NCI-H2196 (cell line): ENCODE results near the gene SOX6.

Source experiments
- DNase-seq: peaks from one replicate; lab custom pipeline; 2025; ENCODE audit not compliant: unreplicated experiment; lab: John Stamatoyannopoulos, UW

The SOX6 gene

GRCh38 chr11:16365581-16366228 lies 9.4 kb upstream of the SOX6 start:
- no peak for DNase-seq

- no peak for DNase-seq
Measured at GRCh38 chr11:16364254-16364653, 7.9 kb upstream of the SOX6 start.

GRCh38 chr11:16363706-16364105 lies 7.4 kb upstream of the SOX6 start:
- no peak for DNase-seq

GRCh38 chr11:16361108-16361865 lies 4.9 kb upstream of the SOX6 start:
- DNase-seq, result no peak

- no peak for DNase-seq
Measured at GRCh38 chr11:16359369-16359768, 3.0 kb upstream of the SOX6 start.

- DNase-seq, result no peak
Measured at GRCh38 chr11:16358726-16359125, 2.4 kb upstream of the SOX6 start.

- DNase-seq, result no peak
Measured at GRCh38 chr11:16357775-16358174, 1.4 kb upstream of the SOX6 start.

- DNase-seq, result no peak
Measured at GRCh38 chr11:16356761-16357393, 531 bp upstream of the SOX6 start.

GRCh38 chr11:16352707-16353106 lies 3.6 kb downstream of the SOX6 start:
- DNase-seq, result peak; percentile 26

GRCh38 chr11:16350125-16350524 lies 6.2 kb downstream of the SOX6 start:
- DNase-seq, result no peak

- DNase-seq, result peak; percentile 8
Measured at GRCh38 chr11:16347928-16348685, 8.2 kb downstream of the SOX6 start.

GRCh38 chr11:16346975-16347374 lies 9.4 kb downstream of the SOX6 start:
- no peak for DNase-seq

- DNase-seq, result no peak
Measured at GRCh38 chr11:16341853-16342252, 14.5 kb downstream of the SOX6 start.

GRCh38 chr11:16338393-16338792 lies 18.0 kb downstream of the SOX6 start:
- no peak for DNase-seq

- DNase-seq, result no peak
Measured at GRCh38 chr11:16337421-16338213, 18.7 kb downstream of the SOX6 start.

GRCh38 chr11:16336721-16337120 lies 19.6 kb downstream of the SOX6 start:
- DNase-seq, result no peak

GRCh38 chr11:16336204-16336603 lies 20.1 kb downstream of the SOX6 start:
- no peak for DNase-seq

- no peak for DNase-seq
Measured at GRCh38 chr11:16335236-16335962, 20.9 kb downstream of the SOX6 start.

GRCh38 chr11:16326679-16327297 lies 29.6 kb downstream of the SOX6 start:
- DNase-seq, result no peak

GRCh38 chr11:16322190-16322589 lies 34.2 kb downstream of the SOX6 start:
- DNase-seq, result no peak
